Retinal pigment epithelial cell (primary cell): ENCODE measurements around the gene WNT5B.
A peak's percentile ranks its signal among the peaks of the same experiment; 100 is the strongest.

Source experiments
- DNase-seq: peaks from one replicate; pipeline ENCODE4 v3.0.0-alpha.2; 2010; ENCODE audit warnings: low read depth
- H3K4me3 ChIP-seq: 2 replicates; pipeline ENCODE4 v1.5.1; 2011; ENCODE audit warnings: mild to moderate bottlenecking, low read length, control low read depth, moderate library complexity
- CTCF ChIP-seq: conservative IDR thresholded peaks from 2 replicates; pipeline ENCODE4 v1.5.1; 2011; ENCODE audit warnings: low read depth, low read length, control low read depth, inconsistent platforms

The WNT5B gene

GRCh38 chr12:1630827-1631591 is 2.0 kb downstream of the WNT5B start:
- TF ChIP-seq CTCF, result peak; percentile 16
- no peak for DNase-seq

GRCh38 chr12:1632702-1633101 is 3.7 kb downstream of the WNT5B start:
- no peak overlapping the region for H3K4me3 ChIP-seq
- no peak for DNase-seq
- no peak for TF ChIP-seq CTCF

More at GRCh38 chr12:1630827-1631591, 2.0 kb downstream of the WNT5B start:
- H3K4me3 ChIP-seq, result peak overlapping the region; percentile 47

DNA sequence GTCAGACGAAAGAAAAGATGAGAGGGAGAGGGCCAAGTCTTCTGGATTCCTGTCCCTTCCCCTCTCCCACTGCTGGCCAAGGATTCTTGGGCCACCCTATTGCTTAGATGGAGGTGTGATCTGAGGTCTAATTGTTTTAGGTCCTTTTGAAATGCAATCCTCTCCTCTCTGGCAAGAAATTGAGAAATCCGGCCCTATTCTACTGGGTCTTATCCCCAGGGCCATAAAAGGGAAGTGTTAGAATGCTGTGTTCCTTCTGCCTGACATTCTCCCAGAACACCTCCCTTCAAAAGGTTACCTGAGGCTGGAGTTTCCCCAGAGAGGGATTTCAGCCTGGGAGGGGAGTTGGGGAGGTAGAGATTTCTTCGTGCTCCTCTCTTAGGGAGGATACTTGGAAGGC is 4.4 kb downstream of the WNT5B start:
- no peak overlapping the region for H3K4me3 ChIP-seq
- TF ChIP-seq CTCF, result no peak
- no peak for DNase-seq

DNA sequence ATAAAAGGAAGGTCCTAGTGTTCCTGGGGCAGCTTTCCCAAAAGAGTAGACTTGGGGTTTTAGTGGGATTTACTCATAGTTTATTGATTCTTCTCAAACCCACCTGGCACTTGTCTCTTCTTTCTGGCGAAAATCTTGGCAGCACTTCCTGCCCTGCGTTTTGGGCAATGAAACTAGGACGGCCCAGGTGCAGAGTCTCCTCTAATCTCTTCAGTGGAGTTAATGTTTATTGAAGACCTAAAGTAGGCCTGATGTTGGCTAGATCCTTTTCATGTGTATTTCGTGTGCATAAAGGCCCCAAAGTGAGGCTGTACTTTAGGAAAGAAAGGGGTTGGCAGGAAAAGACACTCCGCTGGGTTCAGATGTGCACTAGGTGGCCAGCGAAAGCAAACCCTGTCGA is 5.1 kb downstream of the WNT5B start:
- H3K4me3 ChIP-seq, result no peak overlapping the region
- no peak for DNase-seq
- no peak for TF ChIP-seq CTCF

DNA sequence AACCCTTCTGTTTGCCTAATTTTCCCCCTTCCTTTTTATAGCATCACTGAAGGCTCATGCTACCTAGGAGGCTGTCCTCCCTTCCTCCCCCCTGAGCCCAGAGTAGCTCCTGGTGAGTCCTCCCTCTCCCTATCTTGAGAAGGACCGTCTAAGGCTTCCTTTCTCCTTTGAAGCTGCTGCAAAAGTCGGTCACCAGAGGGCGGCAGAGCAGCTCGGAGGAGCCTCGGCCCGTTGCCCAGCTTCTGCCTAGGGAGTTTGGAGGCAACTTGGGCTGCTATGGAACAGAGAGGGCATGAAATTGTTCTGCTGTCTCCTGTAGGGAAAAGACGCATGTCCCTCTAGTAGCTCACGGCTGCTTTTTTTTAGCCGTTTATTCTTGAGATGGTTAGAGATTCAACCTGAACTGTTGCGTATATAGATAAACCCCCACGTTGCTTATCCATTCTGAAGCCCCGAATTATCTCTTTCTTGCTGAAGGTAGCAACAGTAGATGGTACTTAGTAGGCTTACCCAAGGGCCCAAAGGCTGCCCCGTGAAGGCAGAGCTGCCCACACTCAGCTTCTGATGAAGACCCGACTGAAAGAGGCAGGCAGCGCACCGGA is 5.7 kb downstream of the WNT5B start:
- peak; percentile 97 for TF ChIP-seq CTCF
- DNase-seq, result no peak
- H3K4me3 ChIP-seq, result no peak overlapping the region

DNA sequence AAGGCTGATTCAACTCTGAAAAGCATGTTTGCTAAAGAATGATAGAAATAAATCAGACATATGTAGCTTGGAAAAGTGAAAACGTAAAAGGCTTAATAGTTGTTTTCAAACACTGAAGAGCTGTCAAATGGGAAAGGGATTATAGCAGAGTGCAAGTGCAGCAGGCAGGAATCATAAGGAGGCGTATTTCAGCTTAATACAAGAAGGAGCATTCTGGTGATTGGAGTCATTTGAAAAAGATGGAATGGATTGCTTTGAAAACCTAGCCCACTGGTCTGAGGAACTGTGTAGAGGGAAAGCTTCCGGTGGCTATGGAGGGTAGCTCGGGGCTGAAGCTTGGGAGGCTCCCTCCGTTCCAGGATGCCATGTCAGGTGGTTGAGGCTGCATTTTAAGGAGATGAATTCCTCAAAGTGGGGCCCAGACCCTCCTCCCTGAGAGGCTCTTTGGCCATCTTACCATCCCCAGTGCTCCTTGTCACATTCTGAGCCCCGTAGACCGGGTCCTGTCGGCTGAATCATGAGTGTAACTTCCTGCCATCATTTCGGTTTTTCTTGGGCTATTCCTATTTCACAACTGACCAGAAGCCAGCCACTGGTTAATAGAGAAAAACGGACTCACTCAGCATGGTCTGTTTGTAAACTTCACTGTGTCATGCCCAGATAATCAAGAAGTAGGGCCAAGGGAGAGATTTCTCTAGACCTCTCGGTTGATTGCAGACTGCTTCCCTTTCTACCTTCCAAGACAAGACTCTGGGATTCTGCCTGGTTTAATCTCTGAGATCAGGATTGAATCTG is 6.5 kb downstream of the WNT5B start:
- peak overlapping the region; percentile 10 for H3K4me3 ChIP-seq
- peak; percentile 50 for DNase-seq

More for the DNA sequence above, 6.5 kb downstream of the WNT5B start:
- TF ChIP-seq CTCF, result no peak
